HCT116 (cell line): ENCODE results near the gene RNF212. TPM values are rescaled to one million over a fixed set of nuclear protein-coding genes. Genes with fewer than 3 reads are reported as not detected.

Experiments
- ATAC-seq: fragments of 200-7000 bp; cut with Tn5 transposase; 2 replicates; pipeline ENCODE4 v1.9.1; 2020; ENCODE audit warnings: mild to moderate bottlenecking, moderate library complexity
- BruUV-seq: library from RNA; stranded (reverse); fragments of 400-500 nt; replicated peaks from 2 replicates; lab custom pipeline; 2021; lab: Mats Ljungman, UMichigan
- CTCF ChIA-PET: fragments of 300-600 bp; sonication (Branson Sonifier 250); formaldehyde crosslinking; loops from one replicate; lab custom pipeline; 2021; ENCODE audit warnings: antibody characterized with exemption; lab: Charles Lee
- POLR2A ChIA-PET: fragments of 300-600, 350-600 bp; sonication (Branson Sonifier 250); formaldehyde crosslinking; loops from one replicate; lab custom pipeline; 2021; ENCODE audit warnings: antibody characterized with exemption; lab: Charles Lee
- RAD21 ChIA-PET, 2 experiments: fragments of 300-600 bp; sonication (Branson Sonifier 250); formaldehyde crosslinking; loops; one replicate each; lab custom pipeline; 2023; ENCODE audit warnings: low total read pairs in 2 of 2; ENCODE audit not compliant: uncharacterized antibody in 2 of 2, unreplicated experiment in 2 of 2, low non-redundant PET in 1 of 2; lab: Charles Lee
- DNase-seq: peaks from one replicate; pipeline ENCODE4 v3.0.0-alpha.2; 2010; ENCODE audit warnings: low read depth, low spot score
- H2AFZ ChIP-seq: fragments of 200-600 bp; shearing (Covaris generic), sonication (generic); 2 replicates; pipeline ENCODE4 v1.6.1; 2017; ENCODE audit warnings: low read depth, mixed run types, mixed read lengths, antibody characterized with exemption, low read length; ENCODE audit not compliant: poor library complexity, severe bottlenecking
- H3K27ac ChIP-seq: 2 replicates; pipeline ENCODE4 v1.5.1; 2012; ENCODE audit warnings: low read depth, low read length
- H3K27me3 ChIP-seq: fragments of 200-600 bp; sonication (generic); 2 replicates; pipeline ENCODE4 v1.6.1; 2016; ENCODE audit warnings: mixed run types, low read length, mixed read lengths; ENCODE audit not compliant: insufficient read depth
- H3K36me3 ChIP-seq, 2 experiments: fragments of 200-500 bp in 1 of 2; fragments of 200-600 bp in 1 of 2; sonication (Bioruptor generic) in 1 of 2; sonication (generic) in 1 of 2; 2 replicates each; pipeline versions ENCODE4 v1.5.1 to v1.6.1; 2014 to 2016; ENCODE audit warnings: low read length in 2 of 2, inconsistent platforms in 1 of 2, mixed read lengths in 1 of 2, mixed run types in 1 of 2; ENCODE audit not compliant: insufficient read depth in 2 of 2, control insufficient read depth in 1 of 2
- H3K4me1 ChIP-seq, 2 experiments: fragments of 200-600 bp in 1 of 2; sonication (generic) in 1 of 2; 2 replicates each; pipeline versions ENCODE4 v1.5.1 to v1.6.1; 2012 to 2017; ENCODE audit warnings: low read length in 2 of 2, inconsistent platforms in 1 of 2, mild to moderate bottlenecking in 1 of 2, mixed read lengths in 1 of 2, mixed run types in 1 of 2, moderate library complexity in 1 of 2; ENCODE audit not compliant: insufficient read depth in 2 of 2, control insufficient read depth in 1 of 2
- H3K4me2 ChIP-seq: fragments of 200-600 bp; sonication (generic); 2 replicates; pipeline ENCODE4 v1.6.1; 2017; ENCODE audit warnings: mixed run types, low read length, mixed read lengths
- H3K4me3 ChIP-seq, 2 experiments: fragments of 200-600 bp in 1 of 2; sonication (generic) in 1 of 2; replicated peaks in 1 of 2; 2 replicates each; pipeline ENCODE4 v1.5.1; 2011 to 2016; ENCODE audit warnings: low read length in 2 of 2, control low read depth in 1 of 2, low read depth in 1 of 2, mild to moderate bottlenecking in 1 of 2, mixed read lengths in 1 of 2, mixed run types in 1 of 2
- H3K79me2 ChIP-seq: fragments of 200-600 bp; sonication (generic); 2 replicates; pipeline ENCODE4 v1.6.1; 2017; ENCODE audit warnings: mild to moderate bottlenecking, mixed run types, low read length, moderate library complexity, mixed read lengths; ENCODE audit not compliant: insufficient read depth
- H3K9ac ChIP-seq: fragments of 200-600 bp; sonication (generic); 2 replicates; pipeline ENCODE4 v1.6.1; 2016; ENCODE audit warnings: low read length, mixed read lengths
- H3K9me2 ChIP-seq: fragments of 200-600 bp; sonication (generic), shearing (Covaris generic); 2 replicates; pipeline ENCODE4 v1.6.1; 2017; ENCODE audit warnings: mixed run types, mild to moderate bottlenecking, moderate library complexity; ENCODE audit not compliant: insufficient read depth
- H3K9me3 ChIP-seq, 2 experiments: fragments of 200-500 bp in 1 of 2; fragments of 200-600 bp in 1 of 2; sonication (Bioruptor generic) in 1 of 2; sonication (generic) in 1 of 2; 2 replicates each; pipeline ENCODE4 v1.6.1; 2014 to 2017; ENCODE audit warnings: low read length in 2 of 2, mixed read lengths in 2 of 2, inconsistent platforms in 1 of 2, low read depth in 1 of 2, mild to moderate bottlenecking in 1 of 2, mixed run types in 1 of 2, moderate library complexity in 1 of 2; ENCODE audit not compliant: control insufficient read depth in 1 of 2, insufficient read depth in 1 of 2
- H4K20me1 ChIP-seq: fragments of 200-600 bp; sonication (generic), shearing (Covaris generic); 2 replicates; pipeline ENCODE4 v1.6.1; 2017; ENCODE audit warnings: mixed run types, mild to moderate bottlenecking, moderate library complexity; ENCODE audit not compliant: insufficient read depth
- EGR1 ChIP-seq: IDR thresholded peaks from 2 replicates; pipeline ENCODE4 v1.6.1; 2012; ENCODE audit warnings: low read depth
- ELF1 ChIP-seq: IDR thresholded peaks from 2 replicates; pipeline ENCODE4 v1.6.1; 2012; ENCODE audit warnings: low read depth, borderline replicate concordance
- EZH2 ChIP-seq: fragments of 200-600 bp; sonication (generic); IDR thresholded peaks from 2 replicates; pipeline ENCODE4 v1.6.1; 2017; ENCODE audit warnings: antibody characterized with exemption, mixed run types
- EZH2phosphoT487 ChIP-seq: fragments of 200-600 bp; IDR thresholded peaks from 2 replicates; pipeline ENCODE4 v1.6.1; 2018; ENCODE audit warnings: antibody characterized with exemption, borderline replicate concordance
- JUND ChIP-seq: IDR thresholded peaks from 2 replicates; pipeline ENCODE4 v1.6.1; 2012
- POLR2AphosphoS5 ChIP-seq: IDR thresholded peaks from 2 replicates; pipeline ENCODE4 v1.6.1; 2011; ENCODE audit warnings: mild to moderate bottlenecking, low read depth, low read length, moderate library complexity
- RAD21 ChIP-seq: IDR thresholded peaks from 2 replicates; pipeline ENCODE4 v1.6.1; 2012; ENCODE audit warnings: low read depth, mild to moderate bottlenecking
- SIN3A ChIP-seq: IDR thresholded peaks from 2 replicates; pipeline ENCODE4 v1.6.1; 2012; ENCODE audit warnings: low read depth
- SRF ChIP-seq: IDR thresholded peaks from 2 replicates; pipeline ENCODE4 v1.6.1; 2012; ENCODE audit warnings: low read depth
- TCF7L2 ChIP-seq: IDR thresholded peaks from 2 replicates; pipeline ENCODE4 v1.7.0; 2011; ENCODE audit warnings: borderline replicate concordance, inconsistent platforms; ENCODE audit not compliant: insufficient read depth, insufficient read length; ENCODE audit errors: extremely low read depth
- ZNF274 ChIP-seq: fragments of 200-500 bp; sonication (Bioruptor generic); IDR thresholded peaks from 2 replicates; pipeline ENCODE4 v1.6.1; 2014; ENCODE audit warnings: mild to moderate bottlenecking, low read depth, low read length, inconsistent platforms
- intact Hi-C: fragments of 100-400 bp; cut with micrococcal nuclease; formaldehyde crosslinking; loops from 2 replicates; pipeline ENCODE4 v1.10.0; 2022
- total RNA-seq: library from RNA; stranded (reverse); gene quantifications from one replicate; pipeline ENCODE4 v1.2.1, GENCODE V29; 2021; ENCODE audit not compliant: unreplicated experiment
- TF ChIP-seq, protein P1 (sequence below): IDR thresholded peaks from 2 replicates; pipeline ENCODE4 v1.6.1; 2012
- TF ChIP-seq, protein P2 (sequence below): IDR thresholded peaks from 2 replicates; pipeline ENCODE4 v1.6.1; 2011; ENCODE audit warnings: mild to moderate bottlenecking, low read length, moderate library complexity; ENCODE audit not compliant: insufficient replicate concordance; ENCODE audit errors: extremely low read depth
- TF ChIP-seq, protein P3 (sequence below): IDR thresholded peaks from 2 replicates; pipeline ENCODE4 v1.6.1; 2012; ENCODE audit warnings: low read depth

Gene RNF212
- total RNA-seq, 1 experiment from 2014 or later, result not detected

GRCh38 chr4:1092026-1092982 is 21.1 kb downstream of the RNF212 start:
- no TSS peak for BruUV-seq

GRCh38 chr4:1091561-1091995 is 21.8 kb downstream of the RNF212 start:
- CTCF ChIA-PET, result no interaction called here
- no peak overlapping the region for H2AFZ ChIP-seq
- H3K36me3 ChIP-seq, result no peaks in the 10 kb centered on the region
- no peak overlapping the region for H3K4me2 ChIP-seq
- H3K27ac ChIP-seq, result no peak overlapping the region
- H3K9me3 ChIP-seq, result peaks cover 0 to 5% of the 10 kb centered on the region in 2 experiments; a peak in 1 of 4 replicates
- POLR2A ChIA-PET, result no interaction called here
- ATAC-seq (no peak), DNase-seq (no peak)
- BruUV-seq, result no TSS peak
- RAD21 ChIA-PET, result no interaction called here
- no peaks in the 10 kb centered on the region for H3K79me2 ChIP-seq
- H3K9me2 ChIP-seq, result no peaks in the 10 kb centered on the region
- intact Hi-C loops, result no loop called here
- no peaks in the 10 kb centered on the region for H4K20me1 ChIP-seq
- H3K4me3 ChIP-seq, result no peak overlapping the region
- H3K27me3 ChIP-seq, result no peaks in the 10 kb centered on the region
- H3K4me1 ChIP-seq, result no peaks in the 10 kb centered on the region
- no peak overlapping the region for H3K9ac ChIP-seq
- no peak for TF ChIP-seq SRF
- no peak for TF ChIP-seq EZH2phosphoT487
- TF ChIP-seq, protein P1, sequence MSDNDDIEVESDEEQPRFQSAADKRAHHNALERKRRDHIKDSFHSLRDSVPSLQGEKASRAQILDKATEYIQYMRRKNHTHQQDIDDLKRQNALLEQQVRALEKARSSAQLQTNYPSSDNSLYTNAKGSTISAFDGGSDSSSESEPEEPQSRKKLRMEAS, result no peak
- TF ChIP-seq, protein P2, sequence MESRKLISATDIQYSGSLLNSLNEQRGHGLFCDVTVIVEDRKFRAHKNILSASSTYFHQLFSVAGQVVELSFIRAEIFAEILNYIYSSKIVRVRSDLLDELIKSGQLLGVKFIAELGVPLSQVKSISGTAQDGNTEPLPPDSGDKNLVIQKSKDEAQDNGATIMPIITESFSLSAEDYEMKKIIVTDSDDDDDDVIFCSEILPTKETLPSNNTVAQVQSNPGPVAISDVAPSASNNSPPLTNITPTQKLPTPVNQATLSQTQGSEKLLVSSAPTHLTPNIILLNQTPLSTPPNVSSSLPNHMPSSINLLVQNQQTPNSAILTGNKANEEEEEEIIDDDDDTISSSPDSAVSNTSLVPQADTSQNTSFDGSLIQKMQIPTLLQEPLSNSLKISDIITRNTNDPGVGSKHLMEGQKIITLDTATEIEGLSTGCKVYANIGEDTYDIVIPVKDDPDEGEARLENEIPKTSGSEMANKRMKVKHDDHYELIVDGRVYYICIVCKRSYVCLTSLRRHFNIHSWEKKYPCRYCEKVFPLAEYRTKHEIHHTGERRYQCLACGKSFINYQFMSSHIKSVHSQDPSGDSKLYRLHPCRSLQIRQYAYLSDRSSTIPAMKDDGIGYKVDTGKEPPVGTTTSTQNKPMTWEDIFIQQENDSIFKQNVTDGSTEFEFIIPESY, result no peak
- TF ChIP-seq ZNF274, result no peak
- TF ChIP-seq EZH2, result no peak
- TF ChIP-seq SIN3A, result no peak
- TF ChIP-seq, protein P3, sequence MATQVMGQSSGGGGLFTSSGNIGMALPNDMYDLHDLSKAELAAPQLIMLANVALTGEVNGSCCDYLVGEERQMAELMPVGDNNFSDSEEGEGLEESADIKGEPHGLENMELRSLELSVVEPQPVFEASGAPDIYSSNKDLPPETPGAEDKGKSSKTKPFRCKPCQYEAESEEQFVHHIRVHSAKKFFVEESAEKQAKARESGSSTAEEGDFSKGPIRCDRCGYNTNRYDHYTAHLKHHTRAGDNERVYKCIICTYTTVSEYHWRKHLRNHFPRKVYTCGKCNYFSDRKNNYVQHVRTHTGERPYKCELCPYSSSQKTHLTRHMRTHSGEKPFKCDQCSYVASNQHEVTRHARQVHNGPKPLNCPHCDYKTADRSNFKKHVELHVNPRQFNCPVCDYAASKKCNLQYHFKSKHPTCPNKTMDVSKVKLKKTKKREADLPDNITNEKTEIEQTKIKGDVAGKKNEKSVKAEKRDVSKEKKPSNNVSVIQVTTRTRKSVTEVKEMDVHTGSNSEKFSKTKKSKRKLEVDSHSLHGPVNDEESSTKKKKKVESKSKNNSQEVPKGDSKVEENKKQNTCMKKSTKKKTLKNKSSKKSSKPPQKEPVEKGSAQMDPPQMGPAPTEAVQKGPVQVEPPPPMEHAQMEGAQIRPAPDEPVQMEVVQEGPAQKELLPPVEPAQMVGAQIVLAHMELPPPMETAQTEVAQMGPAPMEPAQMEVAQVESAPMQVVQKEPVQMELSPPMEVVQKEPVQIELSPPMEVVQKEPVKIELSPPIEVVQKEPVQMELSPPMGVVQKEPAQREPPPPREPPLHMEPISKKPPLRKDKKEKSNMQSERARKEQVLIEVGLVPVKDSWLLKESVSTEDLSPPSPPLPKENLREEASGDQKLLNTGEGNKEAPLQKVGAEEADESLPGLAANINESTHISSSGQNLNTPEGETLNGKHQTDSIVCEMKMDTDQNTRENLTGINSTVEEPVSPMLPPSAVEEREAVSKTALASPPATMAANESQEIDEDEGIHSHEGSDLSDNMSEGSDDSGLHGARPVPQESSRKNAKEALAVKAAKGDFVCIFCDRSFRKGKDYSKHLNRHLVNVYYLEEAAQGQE, result no peak

More at GRCh38 chr4:1092026-1092982, 21.1 kb downstream of the RNF212 start:
- H3K4me2 ChIP-seq, result no peak overlapping the region
- ChIA-PET CTCF (no interaction called here), RAD21 (no interaction called here), POLR2A (no interaction called here)
- H3K79me2 ChIP-seq, result no peaks in the 10 kb centered on the region
- no peak overlapping the region for H2AFZ ChIP-seq
- no peaks in the 10 kb centered on the region for H4K20me1 ChIP-seq
- intact Hi-C loops, result no loop called here
- TF ChIP-seq POLR2AphosphoS5, result no peak
- TF ChIP-seq EGR1, result no peak
- no peak for TF ChIP-seq SIN3A
- TF ChIP-seq RAD21, result no peak
- TF ChIP-seq ELF1, result no peak
- no peak for TF ChIP-seq SRF
- no peak for TF ChIP-seq JUND
- no peak for TF ChIP-seq TCF7L2
- TF ChIP-seq, protein P1, result no peak
- H3K36me3 ChIP-seq, result no peaks in the 10 kb centered on the region
- no peak for DNase-seq
- H3K9me3 ChIP-seq, result peaks cover 0 to 5% of the 10 kb centered on the region in 2 experiments; a peak in 1 of 4 replicates
- no peak overlapping the region for H3K9ac ChIP-seq
- no peaks in the 10 kb centered on the region for H3K4me1 ChIP-seq
- ATAC-seq, result peak; percentile 42
- no peaks in the 10 kb centered on the region for H3K27me3 ChIP-seq
- H3K9me2 ChIP-seq, result no peaks in the 10 kb centered on the region
- H3K27ac ChIP-seq, result no peak overlapping the region
- H3K4me3 ChIP-seq, result no peak overlapping the region
